ENCODE data around the gene NPAS2. TPM values are rescaled to one million over a fixed set of nuclear protein-coding genes. Genes with fewer than 3 reads are reported as not detected.

NPAS2 gene
- total and polyA plus RNA-seq, 2 of the 8 experiments (the other 6 are each of a cell fraction or from before 2014, with no cell fraction given) = 1.8 to 1.9 TPM

- TF ChIP-seq CHD1 (IDR thresholded peaks at IDR 0.05; ENCODE audit: low read depth, low read length) (no peak), CEBPB (IDR thresholded peaks at IDR 0.05; ENCODE audit: low read depth, low read length) (no peak), HDAC2 (IDR thresholded peaks at IDR 0.05; ENCODE audit: borderline replicate concordance in 1 of 2, low read depth in 2 of 2, low read length in 2 of 2) (no peak), POLR2A (IDR thresholded peaks at IDR 0.05; ENCODE audit: control extremely low read depth in 1 of 2, low read depth in 2 of 2, low read length in 2 of 2) (peak; percentile 75 to 76), RBBP5 (IDR thresholded peaks at IDR 0.05; ENCODE audit: borderline replicate concordance, low read depth, low read length) (no peak), KDM1A (IDR thresholded peaks at IDR 0.05; ENCODE audit: borderline replicate concordance, low read length) (no peak), TCF12 (IDR thresholded peaks at IDR 0.05; ENCODE audit: low read depth, low read length) (no peak), PHF8 (conservative IDR thresholded peaks at IDR 0.05; ENCODE audit: low read depth, low read length) (no peak), ATF2 (IDR thresholded peaks at IDR 0.05; ENCODE audit: low read length) (peak; percentile 82; the same call in 1 of the 2 replicates), EP300 (IDR thresholded peaks at IDR 0.05; ENCODE audit: borderline replicate concordance in 1 of 2, low read depth in 2 of 2, low read length in 2 of 2) (no peak), ATF3 (IDR thresholded peaks at IDR 0.05; ENCODE audit: insufficient read depth, low read depth, low read length) (no peak), SP2 (IDR thresholded peaks at IDR 0.05; ENCODE audit: low read length) (no peak), BACH1 (IDR thresholded peaks at IDR 0.05; ENCODE audit: low read length) (no peak), SUZ12 (IDR thresholded peaks at IDR 0.05; ENCODE audit: low read length) (no peak), SP4 (IDR thresholded peaks at IDR 0.05; ENCODE audit: low read length) (no peak), SAP30 (IDR thresholded peaks at IDR 0.05; ENCODE audit: insufficient read depth, insufficient replicate concordance, low read length) (no peak), NANOG (IDR thresholded peaks at IDR 0.05; ENCODE audit: insufficient read depth, low read depth, low read length, poor library complexity, severe bottlenecking) (no peak), KDM5A (IDR thresholded peaks at IDR 0.05; ENCODE audit: low read length) (no peak), CHD2 (IDR thresholded peaks at IDR 0.05; ENCODE audit: low read length) (peak; percentile 40; the same call in 1 of the 2 replicates), TBP (IDR thresholded peaks at IDR 0.05; ENCODE audit: low read depth, low read length) (no peak)
Measured at GRCh38 chr2:101007415-101008345, 187.7 kb downstream of the NPAS2 start (continued).

Data from H1 (cell line).